Measurements from ENCODE around the gene HECW1. TPM values are rescaled to one million over a fixed set of nuclear protein-coding genes. Genes with fewer than 3 reads are reported as not detected.

The HECW1 gene
- total RNA-seq, 1 experiment from 2014 or later = 2.7 TPM

DNA sequence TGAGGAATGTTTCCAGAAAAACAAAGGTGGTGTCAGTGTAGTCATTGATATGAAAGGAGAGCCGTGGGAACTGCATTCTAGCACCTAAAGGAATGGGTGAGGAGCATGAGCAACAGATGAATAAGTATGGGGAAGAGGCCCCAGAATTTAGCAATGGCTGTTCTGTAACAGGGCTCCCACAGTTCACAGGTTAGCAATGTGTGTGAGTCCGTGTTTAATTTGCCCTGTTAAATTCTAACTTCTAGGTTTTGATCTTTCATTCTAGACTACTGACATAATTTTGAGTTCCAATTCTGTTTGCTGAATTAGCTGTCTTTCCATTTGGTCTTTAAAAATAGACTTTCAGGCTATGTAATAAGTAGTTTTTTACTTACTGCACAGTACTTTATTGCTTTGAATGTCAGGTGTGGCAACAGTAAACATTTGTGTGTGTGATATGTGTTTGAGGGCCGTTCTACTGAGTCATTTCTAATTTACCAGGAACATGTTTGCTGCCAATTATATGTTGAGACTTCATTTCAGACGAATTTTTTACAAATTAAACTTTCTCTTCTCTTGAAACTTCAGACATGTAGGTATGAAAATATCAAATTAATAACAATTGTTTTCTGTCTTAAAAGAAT, 479.2 kb downstream of the HECW1 start:
- Histone ChIP-seq H3K9me3 (ENCODE audit: insufficient read depth, low read depth) (no peaks in the 10 kb centered on the region), H3K4me2 (0 out of 2 replicates have a peak overlapping the region, but pooled peaks have one; percentile 3), H3K27me3 (ENCODE audit: insufficient read depth, low read depth) (no peaks in the 10 kb centered on the region), H3K9me2 (ENCODE audit: insufficient read depth) (no peaks in the 10 kb centered on the region), H3F3A (ENCODE audit: insufficient read depth, low read depth) (peaks cover 17% of the 10 kb centered on the region; the same call in 1 of the 2 replicates), H3K36me3 (ENCODE audit: low read depth) (peaks cover 28% of the 10 kb centered on the region), H3K4me3 (no peak overlapping the region), H4K20me1 (ENCODE audit: insufficient read depth) (peaks cover 43% of the 10 kb centered on the region), H3K27ac (peak overlapping the region; percentile 25; the same call in 1 of the 2 replicates), H3K4me1 (replicated peaks; ENCODE audit: insufficient read depth) (peaks cover 53% of the 10 kb centered on the region), H2AFZ (no peak overlapping the region), H3K79me2 (ENCODE audit: low read depth) (peaks cover 98% of the 10 kb centered on the region)
- DNase-seq = peak in 1 of 2 experiments; percentile 69
- POLR2A ChIA-PET (ENCODE audit: unreplicated experiment) = no interaction called here
- CTCF ChIA-PET = interaction anchor here (0.6 kb wide), 1 partner anchor 13 kb away, joined by 4 read pairs; no protein-coding TSS in a partner anchor
- BruUV-seq (replicated peaks) = no TSS peak
- intact Hi-C loops (cut with micrococcal nuclease; ENCODE audit: unreplicated experiment) = no loop called here
- TF ChIP-seq, protein P1, sequence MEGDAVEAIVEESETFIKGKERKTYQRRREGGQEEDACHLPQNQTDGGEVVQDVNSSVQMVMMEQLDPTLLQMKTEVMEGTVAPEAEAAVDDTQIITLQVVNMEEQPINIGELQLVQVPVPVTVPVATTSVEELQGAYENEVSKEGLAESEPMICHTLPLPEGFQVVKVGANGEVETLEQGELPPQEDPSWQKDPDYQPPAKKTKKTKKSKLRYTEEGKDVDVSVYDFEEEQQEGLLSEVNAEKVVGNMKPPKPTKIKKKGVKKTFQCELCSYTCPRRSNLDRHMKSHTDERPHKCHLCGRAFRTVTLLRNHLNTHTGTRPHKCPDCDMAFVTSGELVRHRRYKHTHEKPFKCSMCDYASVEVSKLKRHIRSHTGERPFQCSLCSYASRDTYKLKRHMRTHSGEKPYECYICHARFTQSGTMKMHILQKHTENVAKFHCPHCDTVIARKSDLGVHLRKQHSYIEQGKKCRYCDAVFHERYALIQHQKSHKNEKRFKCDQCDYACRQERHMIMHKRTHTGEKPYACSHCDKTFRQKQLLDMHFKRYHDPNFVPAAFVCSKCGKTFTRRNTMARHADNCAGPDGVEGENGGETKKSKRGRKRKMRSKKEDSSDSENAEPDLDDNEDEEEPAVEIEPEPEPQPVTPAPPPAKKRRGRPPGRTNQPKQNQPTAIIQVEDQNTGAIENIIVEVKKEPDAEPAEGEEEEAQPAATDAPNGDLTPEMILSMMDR (conservative IDR thresholded peaks at IDR 0.05) = no peak
- no peak for TF ChIP-seq EZH2 (IDR thresholded peaks at IDR 0.05; ENCODE audit: low read depth)

DNA sequence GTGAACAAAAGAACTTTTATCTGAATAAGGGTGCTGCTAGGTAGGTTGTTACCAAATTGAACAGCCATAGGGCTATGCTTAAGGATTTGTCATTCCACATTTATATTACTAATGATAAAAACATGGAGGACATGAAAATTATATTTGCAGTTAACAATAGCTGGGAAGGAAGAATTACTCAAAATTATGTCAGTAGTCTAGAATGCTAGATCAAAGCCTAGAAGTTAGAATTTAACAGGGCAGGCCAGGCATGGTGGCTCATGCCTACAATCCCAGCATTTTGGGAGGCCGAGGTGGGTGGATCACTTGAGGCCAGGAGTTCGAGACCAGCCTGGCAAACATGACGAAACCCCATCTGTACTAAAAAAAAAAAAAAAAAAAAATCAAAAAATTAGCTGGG, 479.9 kb downstream of the HECW1 start:
- CTCF ChIA-PET = no interaction called here
- Histone ChIP-seq H3K4me3 (no peak overlapping the region), H3K27me3 (ENCODE audit: insufficient read depth, low read depth) (no peaks in the 10 kb centered on the region)

DNA sequence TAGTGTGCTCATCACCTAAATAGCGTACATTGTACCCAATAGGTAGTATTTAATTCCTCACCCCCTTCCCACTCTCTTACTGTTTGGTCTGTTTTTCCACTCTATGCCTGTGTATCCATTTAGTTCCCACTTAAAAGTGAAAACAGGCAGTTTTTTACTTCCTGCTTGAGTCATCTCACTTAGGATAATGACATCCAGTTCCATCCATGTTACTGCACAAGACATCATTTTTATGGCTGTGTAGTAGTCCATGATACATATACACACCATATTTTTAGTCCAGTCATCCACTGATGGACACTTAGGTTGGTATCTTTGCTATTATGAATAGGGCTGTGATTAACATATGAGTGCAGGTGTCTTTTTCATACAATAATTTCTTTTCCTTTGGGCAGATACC, 480.6 kb downstream of the HECW1 start:
- Histone ChIP-seq H3K4me1 (replicated peaks; ENCODE audit: insufficient read depth) (peaks cover 41% of the 10 kb centered on the region), H3K27ac (no peak overlapping the region), H3K4me2 (no peak overlapping the region), H3F3A (ENCODE audit: insufficient read depth, low read depth) (peaks cover 13% of the 10 kb centered on the region; the same call in 1 of the 2 replicates), H2AFZ (no peak overlapping the region), H3K79me2 (ENCODE audit: low read depth) (peaks cover 93% of the 10 kb centered on the region), H3K9me3 (ENCODE audit: insufficient read depth, low read depth) (no peaks in the 10 kb centered on the region), H3K4me3 (no peak overlapping the region), H3K36me3 (ENCODE audit: low read depth) (peaks cover 40% of the 10 kb centered on the region), H4K20me1 (ENCODE audit: insufficient read depth) (peaks cover 43% of the 10 kb centered on the region), H3K27me3 (ENCODE audit: insufficient read depth, low read depth) (no peaks in the 10 kb centered on the region), H3K9me2 (ENCODE audit: insufficient read depth) (no peaks in the 10 kb centered on the region)
- ChIA-PET POLR2A (ENCODE audit: unreplicated experiment) (no interaction called here), CTCF (no interaction called here)
- BruUV-seq (replicated peaks) = no TSS peak
- TF ChIP-seq, protein P1 (conservative IDR thresholded peaks at IDR 0.05) = no peak
- no peak for TF ChIP-seq EZH2 (IDR thresholded peaks at IDR 0.05; ENCODE audit: low read depth)
- no peak for DNase-seq
- intact Hi-C loops (cut with micrococcal nuclease; ENCODE audit: unreplicated experiment) = no loop called here

More for the DNA sequence above, 479.9 kb downstream of the HECW1 start:
- Histone ChIP-seq H3F3A (ENCODE audit: insufficient read depth, low read depth) (peaks cover 13% of the 10 kb centered on the region; the same call in 1 of the 2 replicates), H3K4me2 (no peak overlapping the region), H3K36me3 (ENCODE audit: low read depth) (peaks cover 33% of the 10 kb centered on the region), H3K79me2 (ENCODE audit: low read depth) (peaks cover 95% of the 10 kb centered on the region), H3K9me3 (ENCODE audit: insufficient read depth, low read depth) (no peaks in the 10 kb centered on the region), H3K27ac (peak overlapping the region; percentile 25; the same call in 1 of the 2 replicates), H3K9me2 (ENCODE audit: insufficient read depth) (no peaks in the 10 kb centered on the region), H2AFZ (no peak overlapping the region), H3K4me1 (replicated peaks; ENCODE audit: insufficient read depth) (peaks cover 48% of the 10 kb centered on the region), H4K20me1 (ENCODE audit: insufficient read depth) (peaks cover 43% of the 10 kb centered on the region)
- DNase-seq = no peak
- intact Hi-C loops (cut with micrococcal nuclease; ENCODE audit: unreplicated experiment) = no loop called here
- TF ChIP-seq, protein P1 (conservative IDR thresholded peaks at IDR 0.05) = no peak
- TF ChIP-seq EZH2 (IDR thresholded peaks at IDR 0.05; ENCODE audit: low read depth) = no peak
- no TSS peak for BruUV-seq (replicated peaks)
- POLR2A ChIA-PET (ENCODE audit: unreplicated experiment) = interaction anchor here (0.7 kb wide), 1 partner anchor 12 kb away, joined by 5 read pairs; no protein-coding TSS in a partner anchor

Data from PC-9 (cell line).